Caco-2 (cell line): ENCODE data around the gene PLEKHG3. TPM values are rescaled to one million over a fixed set of nuclear protein-coding genes. Genes with fewer than 3 reads are reported as not detected.

Source experiments
- BruUV-seq: library from RNA; stranded (reverse); fragments of 400-500 nt; replicated peaks from 2 replicates; lab custom pipeline; 2021; lab: Mats Ljungman, UMichigan
- CTCF ChIA-PET: fragments of 300-600 bp; sonication (Branson Sonifier 250); formaldehyde crosslinking; loops from one replicate; lab custom pipeline; 2022; ENCODE audit warnings: antibody characterized with exemption; lab: Charles Lee
- POLR2A ChIA-PET: fragments of 300-600 bp; sonication (Branson Sonifier 250); formaldehyde crosslinking; loops from one replicate; lab custom pipeline; 2022; ENCODE audit warnings: antibody characterized with exemption; lab: Charles Lee
- DNase-seq, 2 experiments: peaks; one replicate each; pipeline versions ENCODE4 v3.0.0 to v3.0.0-alpha.2; 2020 to 2022
- H3K27me3 ChIP-seq: replicated peaks from 2 replicates; pipeline ENCODE4 v1.6.0; 2011; ENCODE audit warnings: low read length; ENCODE audit not compliant: control insufficient read depth, insufficient read depth
- H3K36me3 ChIP-seq: 2 replicates; pipeline ENCODE4 v1.5.1; 2011; ENCODE audit warnings: low read length; ENCODE audit not compliant: control insufficient read depth, insufficient read depth
- H3K4me1 ChIP-seq: fragments of 250-450 bp; sonication (Bioruptor Pico); 2 replicates; pipeline ENCODE4 v1.5.1; 2020; ENCODE audit warnings: mild to moderate bottlenecking
- H3K4me3 ChIP-seq: 2 replicates; pipeline ENCODE4 v1.5.1; 2011; ENCODE audit warnings: low read depth, mild to moderate bottlenecking, control low read depth, low read length
- H3K9me3 ChIP-seq: fragments of 250-450 bp; sonication (Bioruptor Pico); 2 replicates; pipeline ENCODE4 v1.5.1; 2020; ENCODE audit warnings: mild to moderate bottlenecking, moderate library complexity
- H3K27ac Mint-ChIP-seq: one replicate; pipeline ENCODE4 v1.8.0; 2022; ENCODE audit warnings: mixed read lengths; ENCODE audit not compliant: unreplicated experiment
- H3K27me3 Mint-ChIP-seq: one replicate; pipeline ENCODE4 v1.8.0; 2022; ENCODE audit warnings: mixed read lengths; ENCODE audit not compliant: insufficient read depth, unreplicated experiment
- H3K36me3 Mint-ChIP-seq: one replicate; pipeline ENCODE4 v1.8.0; 2022; ENCODE audit warnings: mild to moderate bottlenecking, mixed read lengths; ENCODE audit not compliant: insufficient read depth, unreplicated experiment
- H3K4me1 Mint-ChIP-seq: one replicate; pipeline ENCODE4 v1.8.0; 2022; ENCODE audit warnings: low read depth, mixed read lengths; ENCODE audit not compliant: unreplicated experiment
- H3K4me3 Mint-ChIP-seq: one replicate; pipeline ENCODE4 v1.8.0; 2022; ENCODE audit warnings: mild to moderate bottlenecking, moderate library complexity, mixed read lengths; ENCODE audit not compliant: unreplicated experiment
- H3K9me3 Mint-ChIP-seq: one replicate; pipeline ENCODE4 v1.8.0; 2022; ENCODE audit warnings: mixed read lengths; ENCODE audit not compliant: unreplicated experiment
- intact Hi-C: fragments of 100-400 bp; cut with micrococcal nuclease; formaldehyde crosslinking; loops from one replicate; pipeline ENCODE4 v1.10.0; 2022; ENCODE audit not compliant: unreplicated experiment
- total RNA-seq: library from RNA; stranded (reverse); gene quantifications from 2 replicates; pipeline ENCODE4 v1.2.3, GENCODE V29; 2022
- TF ChIP-seq, protein P1 (sequence below), 2 experiments: fragments of 200-600 bp in 1 of 2; IDR thresholded peaks; 1 replicate in 1 of 2; 2 replicates in 1 of 2; pipeline versions ENCODE4 v1.5.1 to v1.8.0; 2011 to 2022; ENCODE audit warnings: antibody characterized with exemption in 1 of 2, control low read depth in 1 of 2, inconsistent platforms in 1 of 2, low read depth in 1 of 2, low read length in 1 of 2, mild to moderate bottlenecking in 1 of 2, moderate library complexity in 1 of 2; ENCODE audit not compliant: insufficient read depth in 1 of 2, severe bottlenecking in 1 of 2, unreplicated experiment in 1 of 2

Gene PLEKHG3
- total RNA-seq, 1 experiment from 2014 or later, result 85.9 TPM

DNA sequence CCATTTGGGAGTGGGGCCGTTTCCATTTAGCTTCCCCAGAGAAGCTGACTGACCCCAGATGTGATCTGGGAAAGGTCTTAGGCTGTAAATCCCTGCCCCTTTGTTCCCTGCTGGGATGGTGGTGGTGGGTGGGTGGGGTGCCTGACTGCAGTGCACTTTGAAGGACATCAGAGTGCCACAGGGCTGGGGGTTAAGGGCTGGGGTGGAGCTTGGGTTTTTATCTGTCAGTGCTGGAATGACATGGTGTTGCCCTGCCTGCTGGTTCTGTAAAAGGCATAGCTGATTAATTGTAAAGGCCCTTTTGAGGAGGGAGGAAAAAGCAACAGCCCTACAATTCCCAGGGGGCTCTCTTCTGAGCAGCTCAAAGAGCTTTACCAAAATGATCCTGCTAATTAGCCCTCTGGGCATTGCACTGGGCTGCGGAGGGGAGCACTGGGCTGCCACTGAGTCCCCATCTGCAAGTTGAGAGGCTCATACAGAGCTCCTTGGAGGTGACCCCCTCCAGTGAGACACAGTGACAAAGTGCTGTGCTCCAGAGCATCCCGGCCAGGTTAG lies 21.1 kb downstream of the PLEKHG3 start:
- Histone ChIP-seq H3K9me3 (no peaks in the 10 kb centered on the region), H3K4me3 (no peak overlapping the region), H3K36me3 (peaks cover 12% of the 10 kb centered on the region), H3K4me1 (peaks cover 61% of the 10 kb centered on the region), H3K27me3 (no peaks in the 10 kb centered on the region)
- CTCF ChIA-PET, result interaction anchor here (0.6 to 1.6 kb wide), 4 partner anchors 19 to 98 kb away, joined by 3 to 5 read pairs (median 3); no protein-coding TSS in a partner anchor
- Mint-ChIP-seq H3K36me3 (peaks cover 56% of the 10 kb centered on the region), H3K9me3 (no peaks in the 10 kb centered on the region), H3K4me1 (peaks cover 33% of the 10 kb centered on the region), H3K27ac (peak overlapping the region; percentile 72), H3K4me3 (no peak overlapping the region), H3K27me3 (no peaks in the 10 kb centered on the region)
- POLR2A ChIA-PET, result interaction anchor here (0.7 to 1.0 kb wide), 2 partner anchors 10 to 19 kb away, joined by 4 read pairs; no protein-coding TSS in a partner anchor
- intact Hi-C loops, result loop anchor here (2.0 kb wide), 1 partner anchor 19 kb away; no protein-coding TSS in a partner anchor
- TF ChIP-seq, protein P1, sequence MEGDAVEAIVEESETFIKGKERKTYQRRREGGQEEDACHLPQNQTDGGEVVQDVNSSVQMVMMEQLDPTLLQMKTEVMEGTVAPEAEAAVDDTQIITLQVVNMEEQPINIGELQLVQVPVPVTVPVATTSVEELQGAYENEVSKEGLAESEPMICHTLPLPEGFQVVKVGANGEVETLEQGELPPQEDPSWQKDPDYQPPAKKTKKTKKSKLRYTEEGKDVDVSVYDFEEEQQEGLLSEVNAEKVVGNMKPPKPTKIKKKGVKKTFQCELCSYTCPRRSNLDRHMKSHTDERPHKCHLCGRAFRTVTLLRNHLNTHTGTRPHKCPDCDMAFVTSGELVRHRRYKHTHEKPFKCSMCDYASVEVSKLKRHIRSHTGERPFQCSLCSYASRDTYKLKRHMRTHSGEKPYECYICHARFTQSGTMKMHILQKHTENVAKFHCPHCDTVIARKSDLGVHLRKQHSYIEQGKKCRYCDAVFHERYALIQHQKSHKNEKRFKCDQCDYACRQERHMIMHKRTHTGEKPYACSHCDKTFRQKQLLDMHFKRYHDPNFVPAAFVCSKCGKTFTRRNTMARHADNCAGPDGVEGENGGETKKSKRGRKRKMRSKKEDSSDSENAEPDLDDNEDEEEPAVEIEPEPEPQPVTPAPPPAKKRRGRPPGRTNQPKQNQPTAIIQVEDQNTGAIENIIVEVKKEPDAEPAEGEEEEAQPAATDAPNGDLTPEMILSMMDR (IDR thresholded peaks at IDR 0.05; ENCODE audit: insufficient read depth in 1 of 2, low read depth in 1 of 2, low read length in 1 of 2, severe bottlenecking in 1 of 2, unreplicated experiment in 1 of 2), result no peak
- DNase-seq, result no peak
- BruUV-seq, result no TSS peak

DNA sequence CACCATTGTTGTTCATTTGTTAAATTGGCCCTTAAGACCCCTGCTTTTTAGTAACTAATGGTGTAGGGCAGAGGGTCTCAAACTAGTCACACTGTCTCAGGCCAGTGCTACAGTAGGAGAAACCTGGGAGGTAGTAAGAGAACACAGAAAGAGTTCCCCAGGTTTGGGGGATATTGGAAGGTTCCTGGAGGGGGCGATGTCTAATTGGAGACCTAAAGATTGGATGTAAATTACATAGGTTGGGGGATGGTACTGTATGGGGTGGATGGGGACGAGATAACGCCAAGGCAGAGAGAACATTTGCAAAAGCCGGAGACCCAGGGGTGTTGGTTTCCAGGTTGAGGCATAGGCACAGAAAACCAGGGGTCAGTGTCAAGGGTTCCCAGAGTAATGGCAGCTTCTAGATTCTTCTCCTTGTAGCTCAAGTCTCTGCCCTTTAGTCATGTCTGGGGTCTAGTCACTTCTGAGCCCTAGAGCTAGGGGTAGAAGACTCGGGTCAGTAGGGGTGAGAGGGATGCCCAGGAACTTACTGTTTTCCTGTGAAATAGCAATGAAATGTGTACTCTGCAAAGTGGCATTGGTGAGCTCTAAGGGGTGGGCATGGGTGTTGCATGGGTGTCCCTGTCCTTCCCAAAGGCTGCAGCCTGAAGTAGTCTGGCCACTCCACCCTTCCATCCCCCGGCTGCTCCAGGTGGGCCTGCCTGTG lies 21.8 kb downstream of the PLEKHG3 start:
- Histone ChIP-seq H3K27me3 (no peaks in the 10 kb centered on the region), H3K4me3 (no peak overlapping the region), H3K4me1 (peaks cover 54% of the 10 kb centered on the region), H3K36me3 (peaks cover 12% of the 10 kb centered on the region), H3K9me3 (no peaks in the 10 kb centered on the region)
- ChIA-PET POLR2A (interaction anchor here (0.5 kb wide), 1 partner anchor 216 kb away, joined by 3 read pairs; no protein-coding TSS in a partner anchor), CTCF (interaction anchor here (0.5 to 1.6 kb wide), 6 partner anchors 9 to 87 kb away, joined by 3 to 5 read pairs (median 3); no protein-coding TSS in a partner anchor)
- intact Hi-C loops, result loop anchor here (2.0 kb wide), 1 partner anchor 19 kb away; no protein-coding TSS in a partner anchor
- Mint-ChIP-seq H3K27me3 (no peaks in the 10 kb centered on the region), H3K36me3 (peaks cover 56% of the 10 kb centered on the region), H3K27ac (peak overlapping the region; percentile 72), H3K4me1 (peaks cover 26% of the 10 kb centered on the region), H3K9me3 (no peaks in the 10 kb centered on the region), H3K4me3 (no peak overlapping the region)
- no TSS peak for BruUV-seq
- no peak for DNase-seq
- TF ChIP-seq, protein P1 (IDR thresholded peaks at IDR 0.05; ENCODE audit: insufficient read depth in 1 of 2, low read depth in 1 of 2, low read length in 1 of 2, severe bottlenecking in 1 of 2, unreplicated experiment in 1 of 2), result no peak

DNA sequence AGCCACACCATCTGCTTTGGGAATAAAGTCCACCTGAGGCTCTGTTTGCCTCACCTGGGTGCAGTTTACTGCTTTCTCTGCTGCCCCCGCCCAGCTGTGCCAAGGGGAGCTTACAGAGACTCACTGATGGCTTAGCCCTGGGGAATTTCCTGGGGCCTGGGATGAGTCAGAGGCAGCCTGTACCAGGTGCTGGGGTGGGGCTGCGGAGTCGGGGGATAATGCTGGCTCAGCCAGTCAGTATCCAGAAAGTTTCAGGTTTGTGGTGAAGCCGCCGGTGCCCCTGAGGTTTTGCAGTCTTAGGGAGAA lies 22.3 kb downstream of the PLEKHG3 start:
- TF ChIP-seq, protein P1 (IDR thresholded peaks at IDR 0.05; ENCODE audit: insufficient read depth in 1 of 2, low read depth in 1 of 2, low read length in 1 of 2, severe bottlenecking in 1 of 2, unreplicated experiment in 1 of 2), result no peak
- DNase-seq, result peak; percentile 73 to 86
- Mint-ChIP-seq H3K36me3 (peaks cover 56% of the 10 kb centered on the region), H3K4me3 (no peak overlapping the region), H3K27me3 (no peaks in the 10 kb centered on the region), H3K9me3 (no peaks in the 10 kb centered on the region), H3K4me1 (peaks cover 26% of the 10 kb centered on the region), H3K27ac (peak overlapping the region; percentile 72)
- intact Hi-C loops, result no loop called here
- Histone ChIP-seq H3K4me3 (no peak overlapping the region), H3K9me3 (no peaks in the 10 kb centered on the region), H3K4me1 (peaks cover 51% of the 10 kb centered on the region), H3K36me3 (peaks cover 12% of the 10 kb centered on the region), H3K27me3 (no peaks in the 10 kb centered on the region)
- no TSS peak for BruUV-seq
- ChIA-PET POLR2A (interaction anchor here (0.5 kb wide), 1 partner anchor 217 kb away, joined by 3 read pairs; no protein-coding TSS in a partner anchor), CTCF (interaction anchor here (0.5 to 1.6 kb wide), 5 partner anchors 10 to 87 kb away, joined by 3 to 4 read pairs (median 3); no protein-coding TSS in a partner anchor)
